K562 (cell line): Measurements from ENCODE around the gene AKNAD1. TPM values are rescaled to one million over a fixed set of nuclear protein-coding genes. Genes with fewer than 3 reads are reported as not detected.

Experiments used
- ATAC-seq: fragments of 200-7000 bp; cut with Tn5 transposase; 3 replicates; pipeline ENCODE4 v1.9.1; 2020; ENCODE audit warnings: moderate library complexity
- BruUV-seq: library from RNA; stranded (reverse); fragments of 400-500 nt; replicated peaks from 2 replicates; lab custom pipeline; 2021; lab: Mats Ljungman, UMichigan
- CTCF ChIA-PET: fragments of 300-600 bp; formaldehyde crosslinking; extraction: SDS; loops from one replicate; lab custom pipeline; 2021; ENCODE audit warnings: low intra/inter-chr PET ratio; lab: Yijun Ruan, JAX
- POLR2A ChIA-PET: fragments of 300-600, 350-650 bp; sonication (Branson Sonifier 250); formaldehyde crosslinking; extraction: SDS; loops from one replicate; lab custom pipeline; 2021; ENCODE audit warnings: antibody characterized with exemption, inconsistent platforms; lab: Yijun Ruan, JAX
- DNase-seq, 4 experiments: peaks; one replicate each; pipeline versions ENCODE4 v3.0.0 to v3.0.0-alpha.2; 2011 to 2018; ENCODE audit warnings: low spot score in 3 of 4, mixed read lengths in 3 of 4; ENCODE audit errors: extremely low read depth in 1 of 4
- FAIRE-seq: peaks from 2 replicates; lab custom pipeline; 2011; peaks lifted over from hg19 to GRCh38; lab: Jason Lieb, UNC
- H2AFZ ChIP-seq: 2 replicates; pipeline ENCODE4 v1.6.0; 2011; ENCODE audit warnings: low read depth, low read length, control low read depth, inconsistent platforms
- H3K27ac ChIP-seq: fragments of 200-600 bp; 3 replicates; pipeline ENCODE4 v1.8.0; 2011; ENCODE audit warnings: low read depth, mild to moderate bottlenecking, control low read depth, inconsistent platforms, low read length, moderate library complexity, mixed read lengths; ENCODE audit errors: extremely low read depth
- H3K27me3 ChIP-seq, 2 experiments: fragments of 300-600 bp in 1 of 2; 2 replicates in 1 of 2; 3 replicates in 1 of 2; pipeline versions ENCODE4 v1.6.0 to v1.8.0; 2011; ENCODE audit warnings: inconsistent platforms in 2 of 2, low read length in 2 of 2, mild to moderate bottlenecking in 1 of 2, mixed read lengths in 1 of 2, moderate library complexity in 1 of 2; ENCODE audit not compliant: control insufficient read depth in 2 of 2, insufficient read depth in 2 of 2
- H3K36me3 ChIP-seq: fragments of 300-600 bp; 3 replicates; pipeline ENCODE4 v1.8.0; 2011; ENCODE audit warnings: mild to moderate bottlenecking, low read length, inconsistent platforms; ENCODE audit not compliant: control insufficient read depth, insufficient read depth
- H3K4me1 ChIP-seq, 2 experiments: fragments of 200-600 bp in 1 of 2; replicated peaks in 1 of 2; 2 replicates in 1 of 2; 3 replicates in 1 of 2; pipeline versions ENCODE4 v1.5.1 to v1.8.0; 2011; ENCODE audit warnings: inconsistent platforms in 2 of 2, low read length in 2 of 2, mild to moderate bottlenecking in 1 of 2, mixed read lengths in 1 of 2, moderate library complexity in 1 of 2; ENCODE audit not compliant: control insufficient read depth in 2 of 2, insufficient read depth in 2 of 2
- H3K4me2 ChIP-seq: 2 replicates; pipeline ENCODE4 v1.6.1; 2011; ENCODE audit warnings: low read length, control low read depth, inconsistent platforms, mixed read lengths; ENCODE audit not compliant: insufficient read depth
- H3K4me3 ChIP-seq: fragments of 200-600 bp; sonication (generic), shearing (Covaris generic); 2 replicates; pipeline ENCODE4 v1.5.1; 2016; ENCODE audit warnings: control low read depth, inconsistent platforms
- H3K79me2 ChIP-seq: fragments of 200-600 bp; 3 replicates; pipeline ENCODE4 v1.8.0; 2011; ENCODE audit warnings: low read length, inconsistent platforms; ENCODE audit not compliant: control insufficient read depth, insufficient read depth
- H3K9ac ChIP-seq, 2 experiments: 2 replicates each; pipeline versions ENCODE4 v1.6.0 to v1.6.1; 2011; ENCODE audit warnings: low read depth in 2 of 2, low read length in 2 of 2, control low read depth in 1 of 2, inconsistent platforms in 1 of 2, mild to moderate bottlenecking in 1 of 2, mixed read lengths in 1 of 2; ENCODE audit not compliant: insufficient read depth in 1 of 2
- H3K9me1 ChIP-seq: one replicate; pipeline ENCODE4 v1.6.0; 2011; ENCODE audit warnings: inconsistent platforms, mild to moderate bottlenecking, low read length, moderate library complexity; ENCODE audit not compliant: control insufficient read depth, insufficient read depth
- H3K9me3 ChIP-seq: replicated peaks from 2 replicates; pipeline ENCODE4 v1.5.1; 2011; ENCODE audit warnings: low read depth, low read length, inconsistent platforms; ENCODE audit not compliant: control insufficient read depth, insufficient read depth
- H4K20me1 ChIP-seq: replicated peaks from 2 replicates; pipeline ENCODE4 v1.6.1; 2011; ENCODE audit warnings: low read length, inconsistent platforms, mixed read lengths; ENCODE audit not compliant: control insufficient read depth, insufficient read depth
- ARID2 ChIP-seq: fragments of 450-650 bp; IDR thresholded peaks from 2 replicates; pipeline ENCODE4 v1.6.1; 2017; ENCODE audit warnings: antibody characterized with exemption, mild to moderate bottlenecking
- C11orf30 ChIP-seq: fragments of 450-650 bp; IDR thresholded peaks from 2 replicates; pipeline ENCODE4 v1.6.1; 2016; ENCODE audit warnings: low read depth, mild to moderate bottlenecking
- GTF2F1 ChIP-seq: IDR thresholded peaks from 2 replicates; pipeline ENCODE4 v1.6.1; 2011; ENCODE audit warnings: low read depth, low read length, improper control_type of control experiment
- HDAC3 ChIP-seq: fragments of 450-650 bp; IDR thresholded peaks from 2 replicates; pipeline ENCODE4 v1.6.1; 2018; ENCODE audit warnings: borderline replicate concordance, mild to moderate bottlenecking, moderate library complexity; ENCODE audit not compliant: partially characterized antibody
- HNRNPUL1 ChIP-seq: fragments of 200-400 bp; formaldehyde crosslinking; IDR thresholded peaks from 2 replicates; pipeline ENCODE4 v1.6.1; 2017; ENCODE audit warnings: low read length
- MAFG ChIP-seq: fragments of 450-650 bp; conservative IDR thresholded peaks from 2 replicates; pipeline ENCODE4 v1.6.1; 2016; ENCODE audit warnings: missing genetic modification characterization, missing compliant biosample characterization
- POLR3A ChIP-seq: IDR thresholded peaks from 2 replicates; pipeline ENCODE4 v1.6.1; 2011; ENCODE audit warnings: borderline replicate concordance, mild to moderate bottlenecking, moderate library complexity; ENCODE audit not compliant: insufficient read length, insufficient read depth; ENCODE audit errors: extremely low read depth
- RBM22 ChIP-seq: fragments of 200-400 bp; formaldehyde crosslinking; IDR thresholded peaks from 2 replicates; pipeline ENCODE4 v1.6.1; 2018; ENCODE audit warnings: low read length, low read depth; ENCODE audit not compliant: poor library complexity, severe bottlenecking
- SMC3 ChIP-seq: conservative IDR thresholded peaks from 2 replicates; pipeline ENCODE4 v1.6.1; 2011; ENCODE audit warnings: low read depth, low read length, improper control_type of control experiment; ENCODE audit not compliant: insufficient read depth
- STAG1 ChIP-seq: sonication (generic); formaldehyde crosslinking; IDR thresholded peaks from 2 replicates; pipeline ENCODE4 v1.5.0; 2020; ENCODE audit warnings: missing genetic modification reagents, borderline replicate concordance
- ZMIZ1 ChIP-seq, 2 experiments: fragments of 150-350 bp in 1 of 2; IDR thresholded peaks; 2 replicates each; pipeline ENCODE4 v1.6.1; 2012 to 2016; ENCODE audit warnings: low read depth in 2 of 2, low read length in 2 of 2, mild to moderate bottlenecking in 1 of 2, moderate library complexity in 1 of 2
- ZNF316 ChIP-seq: fragments of 450-650 bp; IDR thresholded peaks from 2 replicates; pipeline ENCODE4 v1.6.1; 2016
- ZNF644 ChIP-seq: fragments of 200-800 bp; sonication (Bioruptor generic); IDR thresholded peaks from 2 replicates; pipeline ENCODE4 v1.6.1; 2016; ENCODE audit warnings: low read depth, missing genetic modification characterization, missing compliant biosample characterization
- ZNF695 ChIP-seq: fragments of 450-650 bp; formaldehyde crosslinking; IDR thresholded peaks from 2 replicates; pipeline ENCODE4 v1.4.0; 2020; ENCODE audit warnings: mild to moderate bottlenecking, moderate library complexity
- WGBS: fragments of 100-300 bp; shearing (Covaris generic); methylation state at CpG from one replicate; pipeline ENCODE4 v1.1.6; 2016; ENCODE audit warnings: low coverage, mixed read lengths; ENCODE audit not compliant: insufficient coverage; ENCODE audit errors: missing lambda C conversion rate; 5-methylcytosine and 5-hydroxymethylcytosine counted together
- in situ Hi-C: fragments of 300-500 bp; cut with MboI; formaldehyde crosslinking; loops from 4 replicates; pipeline ENCODE4 v1.15.0; 2018; ENCODE audit warnings: inconsistent platforms, mixed read lengths
- intact Hi-C: fragments of 100-400 bp; cut with micrococcal nuclease; formaldehyde crosslinking; loops from 2 replicates; pipeline ENCODE4 v1.14.2; 2022
- polyA plus RNA-seq, 8 experiments: library from polyadenylated mRNA; depleted of rRNA in 4 of 8; stranded (reverse) in 5 of 8; unstranded in 3 of 8; fragments of >200 nt; fragmentation: Nextera tagmentation in 2 of 8; fragmentation: Illumina TruSeq in 1 of 8; extraction: Ambion mirVana in 2 of 8; extraction: Trizol in 1 of 8; gene quantifications; 2 replicates each; pipeline versions ENCODE4 v1.2.1 to v1.2.3, GENCODE V29; 2011 to 2014; ENCODE audit warnings: inconsistent platforms in 1 of 8, missing spikeins in 1 of 8
- total RNA-seq, 7 experiments: library from RNA; depleted of rRNA in 6 of 7; stranded (reverse); fragments of >200 nt in 6 of 7; fragmentation: Illumina TruSeq in 2 of 7; extraction: Trizol in 2 of 7; gene quantifications; 2 replicates each; pipeline versions ENCODE4 v1.2.1 to v1.2.3, GENCODE V29; 2011 to 2021; ENCODE audit warnings: low replicate concordance in 1 of 7

AKNAD1 gene
- total and polyA plus RNA-seq, 9 of the 15 experiments (the other 6 are each of a cell fraction or from before 2014, with no cell fraction given): 0.13 to 0.30 TPM; not detected in 7

DNA sequence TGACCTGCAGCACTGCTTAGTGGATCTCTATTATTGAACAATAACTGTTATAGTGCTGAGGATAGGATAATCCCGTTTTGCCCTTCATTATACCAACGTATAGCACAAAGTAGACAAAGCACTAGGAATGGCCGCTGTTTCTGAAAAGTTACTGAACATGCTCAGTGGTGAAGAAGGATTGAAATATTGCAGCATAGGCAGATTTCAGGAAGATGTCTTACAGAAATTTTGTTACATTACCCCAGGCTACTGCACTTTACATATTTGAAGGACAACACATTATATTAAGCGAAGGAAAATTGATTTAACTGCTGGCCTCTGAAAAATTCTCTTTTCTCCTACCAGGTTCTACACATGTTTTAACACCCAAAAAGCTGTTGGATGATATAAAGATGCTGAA, 48.5 kb downstream of the AKNAD1 start:
- no peaks in the 10 kb centered on the region for H3K9me3 ChIP-seq
- no peak overlapping the region for H3K27ac ChIP-seq
- no peaks in the 10 kb centered on the region for H3K27me3 ChIP-seq
- H3K36me3 ChIP-seq: peaks cover 27% of the 10 kb centered on the region
- ChIA-PET CTCF (no interaction called here), POLR2A (interaction anchor here (1.8 kb wide), 1 partner anchor 9 kb away, joined by 7 read pairs; no protein-coding TSS in a partner anchor)
- no peak overlapping the region for H3K9ac ChIP-seq
- no peak for ATAC-seq
- no peaks in the 10 kb centered on the region for H3K9me1 ChIP-seq
- FAIRE-seq: no peak
- no peak overlapping the region for H3K4me2 ChIP-seq
- no peaks in the 10 kb centered on the region for H4K20me1 ChIP-seq
- TF ChIP-seq C11orf30 (peak; percentile 61), GTF2F1 (no peak), SMC3 (no peak), MAFG (tag) (0 out of 2 replicates have a peak, but pooled peaks have one; percentile 32), ZNF316 (peak; percentile 76), HNRNPUL1 (no peak)
- no peak overlapping the region for H3K4me3 ChIP-seq
- no peak for DNase-seq
- intact Hi-C loops: no loop called here
- no peak overlapping the region for H2AFZ ChIP-seq
- in situ Hi-C loops: no loop called here
- no TSS peak for BruUV-seq
- no peaks in the 10 kb centered on the region for H3K4me1 ChIP-seq
- 80% methylated on average over 4 of the region's 4 CpGs for WGBS
- no peaks in the 10 kb centered on the region for H3K79me2 ChIP-seq

DNA sequence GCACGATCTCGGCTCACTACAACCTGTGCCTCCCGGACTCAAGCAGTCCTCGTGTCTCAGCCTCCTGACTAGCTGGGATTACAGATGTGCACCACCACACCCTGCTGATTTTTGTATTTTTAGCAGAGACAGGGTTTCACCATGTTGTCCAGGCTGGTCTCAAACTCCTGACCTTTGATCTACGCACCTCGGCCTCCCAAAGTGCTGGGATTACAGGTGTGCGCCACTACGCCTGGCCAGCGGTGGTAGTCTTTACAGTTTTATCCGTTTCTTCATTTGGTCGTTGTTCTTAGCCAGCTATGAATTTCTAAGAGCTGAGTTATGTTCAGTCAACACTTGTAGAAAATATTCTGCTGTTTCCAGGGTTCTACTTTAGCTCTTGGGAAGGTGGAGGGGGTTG, 53.3 kb downstream of the AKNAD1 start:
- intact Hi-C loops: no loop called here
- Histone ChIP-seq H3K27ac (no peak overlapping the region), H4K20me1 (no peaks in the 10 kb centered on the region), H3K9me1 (no peaks in the 10 kb centered on the region), H3K79me2 (no peaks in the 10 kb centered on the region), H3K4me1 (no peaks in the 10 kb centered on the region), H3K4me2 (no peak overlapping the region), H3K27me3 (no peaks in the 10 kb centered on the region), H3K36me3 (peaks cover 40% of the 10 kb centered on the region), H3K9me3 (no peaks in the 10 kb centered on the region), H3K4me3 (no peak overlapping the region), H3K9ac (no peak overlapping the region), H2AFZ (no peak overlapping the region)
- no peak for FAIRE-seq
- WGBS: 93% methylated on average over 11 of the region's 11 CpGs
- DNase-seq: no peak
- ChIA-PET CTCF (no interaction called here), POLR2A (interaction anchor here (0.7 to 2.3 kb wide), 2 partner anchors 13 to 376 kb away, joined by 3 to 7 read pairs; no protein-coding TSS in a partner anchor)
- no peak; the same call in 2 of the 3 replicates for ATAC-seq
- in situ Hi-C loops: no loop called here
- BruUV-seq: no TSS peak
- no peak for TF ChIP-seq ZMIZ1 (IDR thresholded peaks at IDR 0.05; ENCODE audit: low read depth in 2 of 2, low read length in 2 of 2)
- TF ChIP-seq ZNF695 (CRISPR knock-in tag): no peak
- TF ChIP-seq ZNF644 (tag): no peak
- no peak for TF ChIP-seq HDAC3
- TF ChIP-seq RBM22: no peak
- no peak for TF ChIP-seq ARID2
- TF ChIP-seq STAG1 (CRISPR knock-in tag): no peak
- TF ChIP-seq POLR3A: no peak
